IPS-20b (cell line): ENCODE results near the gene STAC2.

ENCODE experiments used
- H3K27ac ChIP-seq: one replicate; pipeline ENCODE4 v1.5.1; 2013; ENCODE audit warnings: low read length
- H3K27me3 ChIP-seq: 2 replicates; pipeline ENCODE4 v1.6.1; 2013; ENCODE audit warnings: mild to moderate bottlenecking, low read length, inconsistent platforms; ENCODE audit not compliant: insufficient read depth
- H3K36me3 ChIP-seq: 2 replicates; pipeline ENCODE4 v1.6.1; 2013; ENCODE audit warnings: low read depth, mild to moderate bottlenecking, inconsistent platforms, low read length, moderate library complexity; ENCODE audit not compliant: insufficient read depth
- H3K4me1 ChIP-seq: 2 replicates; pipeline ENCODE4 v1.6.1; 2013; ENCODE audit warnings: mild to moderate bottlenecking, control low read depth, inconsistent platforms, low read length, moderate library complexity; ENCODE audit not compliant: insufficient read depth
- H3K4me3 ChIP-seq: 2 replicates; pipeline ENCODE4 v1.5.1; 2013; ENCODE audit warnings: mild to moderate bottlenecking, low read length, inconsistent platforms
- H3K9ac ChIP-seq: 2 replicates; pipeline ENCODE4 v1.6.1; 2013; ENCODE audit warnings: low read depth, mild to moderate bottlenecking, inconsistent platforms, low read length, moderate library complexity
- H3K9me3 ChIP-seq: 2 replicates; pipeline ENCODE4 v1.6.1; 2013; ENCODE audit warnings: mild to moderate bottlenecking, low read depth, low read length, inconsistent platforms; ENCODE audit not compliant: insufficient read depth

Gene STAC2

DNA sequence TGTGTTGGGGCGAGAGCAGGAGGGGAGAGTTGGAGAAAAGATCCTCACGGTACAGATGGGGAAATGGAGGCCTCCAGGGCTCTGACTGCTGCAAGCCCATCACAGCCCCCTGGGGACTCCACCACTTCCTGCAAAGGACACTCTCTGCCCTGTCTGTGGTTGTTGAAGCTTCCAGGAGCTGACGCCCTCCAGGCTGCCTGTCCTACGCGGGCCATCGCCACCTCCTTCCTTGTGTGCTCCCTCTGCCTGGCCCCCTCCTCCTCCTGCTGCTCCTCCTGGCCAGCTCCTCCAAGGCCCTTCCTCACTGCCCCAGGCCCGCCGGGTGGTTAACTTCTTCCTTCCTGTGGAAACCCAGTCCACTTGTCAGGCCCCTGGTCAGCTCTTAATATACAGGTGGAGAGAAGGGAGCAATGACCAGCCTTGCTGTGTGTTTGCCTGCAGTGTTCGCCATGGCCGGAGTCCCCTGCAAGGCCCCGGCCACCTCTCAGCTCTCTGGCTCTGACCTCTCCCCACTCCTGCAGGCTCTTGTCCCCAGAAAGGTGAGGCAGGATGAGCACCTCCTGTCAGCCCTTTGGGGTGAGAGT, 18.4 kb upstream of the STAC2 start:
- Histone ChIP-seq H3K27me3 (no peaks in the 10 kb centered on the region), H3K27ac (no peak overlapping the region), H3K9ac (no peak overlapping the region), H3K4me3 (no peak overlapping the region), H3K4me1 (peaks cover 4% of the 10 kb centered on the region; the same call in 1 of the 2 replicates), H3K9me3 (no peaks in the 10 kb centered on the region), H3K36me3 (no peaks in the 10 kb centered on the region)

- no peaks in the 10 kb centered on the region; the same call in 1 of the 2 replicates for H3K27me3 ChIP-seq
- no peaks in the 10 kb centered on the region for H3K9me3 ChIP-seq
- H3K36me3 ChIP-seq: no peaks in the 10 kb centered on the region
- peaks cover 4% of the 10 kb centered on the region; the same call in 1 of the 2 replicates for H3K4me1 ChIP-seq
- no peak overlapping the region for H3K27ac ChIP-seq
- no peak overlapping the region for H3K4me3 ChIP-seq
- H3K9ac ChIP-seq: no peak overlapping the region
Observed at GRCh38 chr17:39243155-39243554, 17.4 kb upstream of the STAC2 start.

DNA sequence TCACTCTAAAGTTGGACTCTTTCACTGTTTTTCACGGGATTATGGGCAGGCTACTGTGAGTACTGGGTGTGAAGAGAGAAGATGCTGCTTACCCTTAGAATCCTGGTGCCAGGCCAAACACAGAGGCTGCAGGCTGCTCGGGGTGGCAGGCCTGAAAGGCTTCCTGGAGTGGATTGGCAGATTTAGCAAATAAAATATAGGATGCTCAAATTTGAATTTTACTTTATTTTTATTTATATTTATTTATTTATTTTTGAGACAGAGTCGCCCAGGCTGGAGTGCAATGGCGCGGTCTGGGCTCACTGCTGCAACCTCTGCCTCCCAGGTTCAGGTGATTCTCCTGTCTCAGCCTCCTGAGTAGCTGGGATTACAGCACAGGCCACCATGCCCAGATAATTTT, 14.9 kb upstream of the STAC2 start:
- Histone ChIP-seq H3K9ac (no peak overlapping the region), H3K4me1 (peaks cover 4% of the 10 kb centered on the region; the same call in 1 of the 2 replicates), H3K36me3 (no peaks in the 10 kb centered on the region), H3K9me3 (no peaks in the 10 kb centered on the region), H3K27me3 (no peaks in the 10 kb centered on the region; the same call in 1 of the 2 replicates), H3K4me3 (no peak overlapping the region), H3K27ac (no peak overlapping the region)

- H3K4me3 ChIP-seq: peak overlapping the region; percentile 52; the same call in 1 of the 2 replicates
- H3K9me3 ChIP-seq: no peaks in the 10 kb centered on the region
- H3K9ac ChIP-seq: no peak overlapping the region; the same call in 1 of the 2 replicates
- H3K27me3 ChIP-seq: no peaks in the 10 kb centered on the region; the same call in 1 of the 2 replicates
- no peaks in the 10 kb centered on the region for H3K36me3 ChIP-seq
- H3K4me1 ChIP-seq: peaks cover 4% of the 10 kb centered on the region; the same call in 1 of the 2 replicates
- no peak overlapping the region for H3K27ac ChIP-seq
Observed at GRCh38 chr17:39239640-39240314, 14.0 kb upstream of the STAC2 start.

- Histone ChIP-seq H3K27ac (no peak overlapping the region), H3K36me3 (no peaks in the 10 kb centered on the region), H3K4me1 (no peaks in the 10 kb centered on the region), H3K9me3 (no peaks in the 10 kb centered on the region), H3K27me3 (no peaks in the 10 kb centered on the region; the same call in 1 of the 2 replicates), H3K4me3 (no peak overlapping the region), H3K9ac (no peak overlapping the region)
Observed at GRCh38 chr17:39238311-39238972, 12.7 kb upstream of the STAC2 start.

- H3K4me1 ChIP-seq: no peaks in the 10 kb centered on the region
- peaks cover 4% of the 10 kb centered on the region; the same call in 1 of the 2 replicates for H3K27me3 ChIP-seq
- no peaks in the 10 kb centered on the region for H3K9me3 ChIP-seq
- H3K36me3 ChIP-seq: no peaks in the 10 kb centered on the region
- no peak overlapping the region for H3K27ac ChIP-seq
- no peak overlapping the region for H3K4me3 ChIP-seq
- H3K9ac ChIP-seq: no peak overlapping the region
Observed at GRCh38 chr17:39237586-39237985, 11.8 kb upstream of the STAC2 start.

- no peaks in the 10 kb centered on the region; the same call in 1 of the 2 replicates for H3K4me1 ChIP-seq
- no peaks in the 10 kb centered on the region for H3K9me3 ChIP-seq
Observed at GRCh38 chr17:39236981-39237441, 11.3 kb upstream of the STAC2 start.

GRCh38 chr17:39236450-39236927, 10.7 kb upstream of the STAC2 start:
- Histone ChIP-seq H3K4me1 (peaks cover 5% of the 10 kb centered on the region; the same call in 1 of the 2 replicates), H3K27ac (no peak overlapping the region)

More at GRCh38 chr17:39236981-39237441, 11.3 kb upstream of the STAC2 start:
- no peak overlapping the region for H3K9ac ChIP-seq
- peaks cover 9% of the 10 kb centered on the region for H3K27me3 ChIP-seq
- no peak overlapping the region for H3K27ac ChIP-seq
- H3K36me3 ChIP-seq: no peaks in the 10 kb centered on the region
- H3K4me3 ChIP-seq: no peak overlapping the region

GRCh38 chr17:39235555-39236449, 10.1 kb upstream of the STAC2 start:
- H3K36me3 ChIP-seq: no peaks in the 10 kb centered on the region
- peaks cover 8% of the 10 kb centered on the region; the same call in 1 of the 2 replicates for H3K4me1 ChIP-seq
- no peak overlapping the region for H3K4me3 ChIP-seq
- no peak overlapping the region for H3K27ac ChIP-seq
- no peaks in the 10 kb centered on the region for H3K9me3 ChIP-seq
- peaks cover 9% of the 10 kb centered on the region for H3K27me3 ChIP-seq
- no peak overlapping the region for H3K9ac ChIP-seq

More at GRCh38 chr17:39236450-39236927, 10.7 kb upstream of the STAC2 start:
- H3K4me3 ChIP-seq: no peak overlapping the region
- H3K36me3 ChIP-seq: no peaks in the 10 kb centered on the region
- no peak overlapping the region for H3K9ac ChIP-seq
- peaks cover 9% of the 10 kb centered on the region for H3K27me3 ChIP-seq
- H3K9me3 ChIP-seq: no peaks in the 10 kb centered on the region

DNA sequence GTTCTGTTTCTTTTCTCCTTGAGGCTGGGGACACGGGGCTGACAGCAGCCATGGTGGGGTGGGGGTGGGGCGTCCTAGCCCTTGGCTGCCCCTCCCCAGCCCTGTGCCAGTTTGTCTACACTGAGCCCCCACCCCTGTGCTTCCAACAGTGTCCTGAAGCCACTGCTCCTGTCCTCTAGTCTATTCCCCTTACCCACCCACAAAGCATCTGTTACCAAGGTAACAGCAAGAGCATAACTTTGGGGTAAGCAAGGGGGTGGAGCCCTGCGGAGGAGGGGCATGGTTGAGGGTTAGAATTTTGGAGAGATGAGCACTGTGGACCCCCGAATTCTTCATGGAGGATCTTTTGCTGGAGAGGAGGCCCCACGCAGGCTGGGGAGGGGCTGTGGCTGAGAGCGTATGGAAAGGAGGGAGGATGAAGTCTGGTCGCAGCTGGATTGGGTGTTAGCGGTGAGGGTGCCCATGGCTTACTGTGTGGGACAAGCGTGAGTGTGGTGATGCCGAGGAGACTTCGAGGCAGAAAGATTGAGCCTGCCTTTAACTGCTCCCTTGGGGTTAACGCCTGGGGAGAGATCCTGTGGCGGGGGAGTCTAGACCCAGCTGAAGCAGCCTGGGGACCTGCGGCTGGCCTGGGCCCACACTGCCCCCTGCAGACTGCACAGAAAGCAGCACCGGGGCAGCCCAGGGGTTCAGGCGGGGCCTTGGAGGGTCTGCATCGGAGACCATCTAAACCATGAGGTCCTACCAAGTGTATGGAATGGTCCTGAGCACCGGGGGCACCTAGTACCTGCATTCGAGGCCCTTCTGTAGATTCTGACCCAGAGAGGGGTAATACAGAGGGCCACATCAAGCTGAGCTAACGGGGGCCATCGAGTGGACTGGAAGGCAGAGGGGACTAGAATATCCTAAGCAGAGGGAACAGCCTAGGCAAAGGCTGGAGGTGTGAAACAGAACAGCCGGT, 6.1 kb upstream of the STAC2 start:
- Histone ChIP-seq H3K9ac (no peak overlapping the region), H3K27me3 (peaks cover 9% of the 10 kb centered on the region), H3K4me1 (peaks cover 8% of the 10 kb centered on the region; the same call in 1 of the 2 replicates), H3K9me3 (no peaks in the 10 kb centered on the region), H3K36me3 (no peaks in the 10 kb centered on the region), H3K27ac (no peak overlapping the region), H3K4me3 (peak overlapping the region; percentile 59)
